ENCODE results near the gene SAXO2. TPM values are rescaled to one million over a fixed set of nuclear protein-coding genes. Genes with fewer than 3 reads are reported as not detected.
"Not testable (repeated sequence)": the region's sequence is repeated elsewhere in the genome, so short reads cannot be mapped to it uniquely, and the experiment has no call there.

The SAXO2 gene
- total RNA-seq, 2 experiments from 2014 or later: 11.1 to 14.9 TPM

- no peak overlapping the region for H3K27ac ChIP-seq (ENCODE audit: low read depth in 1 of 2, low read length in 2 of 2)
- Mint-ChIP-seq H3K36me3 (ENCODE audit: low read depth) (no peaks in the 10 kb centered on the region), H3K4me1 (ENCODE audit: low read depth) (no peaks in the 10 kb centered on the region), H3K27me3 (no peaks in the 10 kb centered on the region), H3K9me3 (no peaks in the 10 kb centered on the region), H3K27ac (no peak overlapping the region), H3K4me3 (no peak overlapping the region)
- no peak for DNase-seq
- H3K27me3 ChIP-seq (ENCODE audit: control insufficient read depth in 1 of 2, insufficient read depth in 2 of 2, low read length in 2 of 2): no peaks in the 10 kb centered on the region
- intact Hi-C loops (cut with DNase I, micrococcal nuclease): no loop called here
- CTCF ChIA-PET: no interaction called here
- TF ChIP-seq CTCF (IDR thresholded peaks at IDR 0.05): no peak
- ATAC-seq (ENCODE audit: poor library complexity): no peak
- no peak overlapping the region for H3K4me3 ChIP-seq (ENCODE audit: low read length)
- no peaks in the 10 kb centered on the region for H3K9me3 ChIP-seq (ENCODE audit: control insufficient read depth in 1 of 2, insufficient read depth in 1 of 2, low read length in 2 of 2)
- H3K36me3 ChIP-seq (ENCODE audit: insufficient read depth, low read length): no peaks in the 10 kb centered on the region
- POLR2A ChIA-PET: no interaction called here
- H3K4me1 ChIP-seq (ENCODE audit: insufficient read depth, low read length): no peaks in the 10 kb centered on the region
Observed at GRCh38 chr15:82317091-82317489, 54.5 kb downstream of the SAXO2 start.

- H3K36me3 ChIP-seq (ENCODE audit: insufficient read depth, low read length); H3K4me1 Mint-ChIP-seq (ENCODE audit: low read depth); POLR2A ChIA-PET; H3K4me3 ChIP-seq (ENCODE audit: low read length); H3K27me3 Mint-ChIP-seq; H3K4me3 Mint-ChIP-seq; H3K9me3 Mint-ChIP-seq; CTCF ChIA-PET; ATAC-seq (ENCODE audit: poor library complexity); H3K27ac Mint-ChIP-seq; DNase-seq; H3K27ac ChIP-seq (ENCODE audit: low read depth in 1 of 2, low read length in 2 of 2); H3K4me1 ChIP-seq (ENCODE audit: insufficient read depth, low read length); intact Hi-C loops (cut with DNase I, micrococcal nuclease); H3K9me3 ChIP-seq (ENCODE audit: control insufficient read depth in 1 of 2, insufficient read depth in 1 of 2, low read length in 2 of 2); H3K36me3 Mint-ChIP-seq (ENCODE audit: low read depth); H3K27me3 ChIP-seq (ENCODE audit: control insufficient read depth in 1 of 2, insufficient read depth in 2 of 2, low read length in 2 of 2): not testable (repeated sequence)
Observed at GRCh38 chr15:82317516-82317915, 54.9 kb downstream of the SAXO2 start.

- H3K4me1 ChIP-seq (ENCODE audit: insufficient read depth, low read length); CTCF ChIA-PET; H3K27ac Mint-ChIP-seq; H3K4me3 Mint-ChIP-seq; H3K36me3 Mint-ChIP-seq (ENCODE audit: low read depth); H3K4me3 ChIP-seq (ENCODE audit: low read length); H3K9me3 ChIP-seq (ENCODE audit: control insufficient read depth in 1 of 2, insufficient read depth in 1 of 2, low read length in 2 of 2); H3K36me3 ChIP-seq (ENCODE audit: insufficient read depth, low read length); intact Hi-C loops (cut with DNase I, micrococcal nuclease); H3K27ac ChIP-seq (ENCODE audit: low read depth in 1 of 2, low read length in 2 of 2); ATAC-seq (ENCODE audit: poor library complexity); H3K4me1 Mint-ChIP-seq (ENCODE audit: low read depth); H3K9me3 Mint-ChIP-seq; DNase-seq; H3K27me3 ChIP-seq (ENCODE audit: control insufficient read depth in 1 of 2, insufficient read depth in 2 of 2, low read length in 2 of 2); H3K27me3 Mint-ChIP-seq; POLR2A ChIA-PET: not testable (repeated sequence)
Observed at GRCh38 chr15:82318281-82318680, 55.7 kb downstream of the SAXO2 start.

- CTCF ChIA-PET; ATAC-seq (ENCODE audit: poor library complexity); POLR2A ChIA-PET; H3K36me3 ChIP-seq (ENCODE audit: insufficient read depth, low read length); H3K9me3 Mint-ChIP-seq; H3K4me3 Mint-ChIP-seq; H3K4me3 ChIP-seq (ENCODE audit: low read length); H3K27ac ChIP-seq (ENCODE audit: low read depth in 1 of 2, low read length in 2 of 2); H3K27me3 Mint-ChIP-seq; H3K36me3 Mint-ChIP-seq (ENCODE audit: low read depth); H3K27me3 ChIP-seq (ENCODE audit: control insufficient read depth in 1 of 2, insufficient read depth in 2 of 2, low read length in 2 of 2); H3K4me1 Mint-ChIP-seq (ENCODE audit: low read depth); H3K9me3 ChIP-seq (ENCODE audit: control insufficient read depth in 1 of 2, insufficient read depth in 1 of 2, low read length in 2 of 2); intact Hi-C loops (cut with DNase I, micrococcal nuclease); H3K4me1 ChIP-seq (ENCODE audit: insufficient read depth, low read length); DNase-seq; H3K27ac Mint-ChIP-seq: not testable (repeated sequence)
Observed at GRCh38 chr15:82319522-82320278, 57.1 kb downstream of the SAXO2 start.

- H3K4me1 ChIP-seq (ENCODE audit: insufficient read depth, low read length); H3K36me3 Mint-ChIP-seq (ENCODE audit: low read depth); DNase-seq; H3K27ac Mint-ChIP-seq; H3K9me3 ChIP-seq (ENCODE audit: control insufficient read depth in 1 of 2, insufficient read depth in 1 of 2, low read length in 2 of 2); H3K4me3 Mint-ChIP-seq; H3K9me3 Mint-ChIP-seq; ATAC-seq (ENCODE audit: poor library complexity); H3K4me1 Mint-ChIP-seq (ENCODE audit: low read depth); intact Hi-C loops (cut with DNase I, micrococcal nuclease); H3K36me3 ChIP-seq (ENCODE audit: insufficient read depth, low read length); CTCF ChIA-PET; H3K27ac ChIP-seq (ENCODE audit: low read depth in 1 of 2, low read length in 2 of 2); H3K27me3 Mint-ChIP-seq; POLR2A ChIA-PET; H3K4me3 ChIP-seq (ENCODE audit: low read length); H3K27me3 ChIP-seq (ENCODE audit: control insufficient read depth in 1 of 2, insufficient read depth in 2 of 2, low read length in 2 of 2): not testable (repeated sequence)
Observed at GRCh38 chr15:82320861-82321260, 58.2 kb downstream of the SAXO2 start.

GRCh38 chr15:82322488-82322887 lies 59.9 kb downstream of the SAXO2 start:
- not testable (repeated sequence) for H3K36me3 Mint-ChIP-seq (ENCODE audit: low read depth)

More at GRCh38 chr15:82322488-82322887, 59.9 kb downstream of the SAXO2 start:
- H3K27ac Mint-ChIP-seq; H3K9me3 Mint-ChIP-seq; H3K4me3 Mint-ChIP-seq; H3K27me3 Mint-ChIP-seq; H3K36me3 ChIP-seq (ENCODE audit: insufficient read depth, low read length); POLR2A ChIA-PET; H3K4me1 ChIP-seq (ENCODE audit: insufficient read depth, low read length); H3K4me3 ChIP-seq (ENCODE audit: low read length); H3K9me3 ChIP-seq (ENCODE audit: control insufficient read depth in 1 of 2, insufficient read depth in 1 of 2, low read length in 2 of 2); H3K4me1 Mint-ChIP-seq (ENCODE audit: low read depth); intact Hi-C loops (cut with DNase I, micrococcal nuclease); DNase-seq; CTCF ChIA-PET; ATAC-seq (ENCODE audit: poor library complexity); H3K27me3 ChIP-seq (ENCODE audit: control insufficient read depth in 1 of 2, insufficient read depth in 2 of 2, low read length in 2 of 2); H3K27ac ChIP-seq (ENCODE audit: low read depth in 1 of 2, low read length in 2 of 2): not testable (repeated sequence)

Data from CD4-positive, alpha-beta T cell (primary cell).